ENCODE data around the gene CHST4. TPM values are rescaled to one million over a fixed set of nuclear protein-coding genes. Genes with fewer than 3 reads are reported as not detected.

CHST4 gene
- total and polyA plus RNA-seq, 9 of the 15 experiments (the other 6 are each of a cell fraction or from before 2014, with no cell fraction given): 0.07 TPM; not detected in 8

GRCh38 chr16:71479420-71479819, 46.8 kb upstream of the CHST4 start (continued):
- TF ChIP-seq MGA (IDR thresholded peaks at IDR 0.05) (no peak), RAD21 (CRISPR knock-in tag; conservative IDR thresholded peaks at IDR 0.05 in 1 of 2, IDR thresholded peaks at IDR 0.05 in 1 of 2) (peak; percentile 58 to 71), GABPB1 (CRISPR knock-in tag; IDR thresholded peaks at IDR 0.05) (no peak), TSHZ1 (CRISPR knock-in tag; IDR thresholded peaks at IDR 0.05) (no peak), TBL1XR1 (IDR thresholded peaks at IDR 0.05; ENCODE audit: low read length in 2 of 2) (no peak), U2AF1 (optimal IDR thresholded peaks at IDR 0.05; ENCODE audit: low read depth, low read length) (no peak), CHCHD3 (CRISPR knock-in tag; IDR thresholded peaks at IDR 0.05) (no peak), TCF7 (IDR thresholded peaks at IDR 0.05; ENCODE audit: borderline replicate concordance) (no peak), ELF1 (tag; IDR thresholded peaks at IDR 0.05) (no peak), RBM25 (IDR thresholded peaks at IDR 0.05; ENCODE audit: low read depth, low read length, severe bottlenecking) (no peak), ZBTB26 (CRISPR knock-in tag; IDR thresholded peaks at IDR 0.05) (no peak), NR4A1 (CRISPR knock-in tag; IDR thresholded peaks at IDR 0.05) (no peak), NR4A1 (tag; IDR thresholded peaks at IDR 0.05) (no peak)

All from K562 (cell line).